ENCODE measurements around the gene JAM3.

DNA sequence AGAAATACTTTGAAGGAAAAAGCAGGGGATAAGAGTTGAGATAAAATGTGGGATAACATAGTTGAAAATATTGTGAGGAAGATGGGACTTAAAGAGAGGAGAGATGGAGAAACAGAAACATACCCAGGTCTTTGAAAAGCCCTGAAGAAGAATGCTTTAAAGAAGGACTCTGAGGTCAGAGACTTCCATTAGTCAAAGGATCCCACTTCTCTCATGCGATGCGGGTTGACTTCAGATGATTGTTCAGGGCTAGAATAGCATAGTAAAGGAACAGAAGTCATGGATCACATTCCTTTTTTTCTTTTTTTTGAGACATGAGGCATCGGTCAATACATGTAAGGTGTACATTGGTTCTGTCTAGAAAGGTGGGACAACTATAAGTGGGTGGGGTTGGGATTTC is 3.5 kb upstream of the JAM3 start:
- TF ChIP-seq, protein P1, sequence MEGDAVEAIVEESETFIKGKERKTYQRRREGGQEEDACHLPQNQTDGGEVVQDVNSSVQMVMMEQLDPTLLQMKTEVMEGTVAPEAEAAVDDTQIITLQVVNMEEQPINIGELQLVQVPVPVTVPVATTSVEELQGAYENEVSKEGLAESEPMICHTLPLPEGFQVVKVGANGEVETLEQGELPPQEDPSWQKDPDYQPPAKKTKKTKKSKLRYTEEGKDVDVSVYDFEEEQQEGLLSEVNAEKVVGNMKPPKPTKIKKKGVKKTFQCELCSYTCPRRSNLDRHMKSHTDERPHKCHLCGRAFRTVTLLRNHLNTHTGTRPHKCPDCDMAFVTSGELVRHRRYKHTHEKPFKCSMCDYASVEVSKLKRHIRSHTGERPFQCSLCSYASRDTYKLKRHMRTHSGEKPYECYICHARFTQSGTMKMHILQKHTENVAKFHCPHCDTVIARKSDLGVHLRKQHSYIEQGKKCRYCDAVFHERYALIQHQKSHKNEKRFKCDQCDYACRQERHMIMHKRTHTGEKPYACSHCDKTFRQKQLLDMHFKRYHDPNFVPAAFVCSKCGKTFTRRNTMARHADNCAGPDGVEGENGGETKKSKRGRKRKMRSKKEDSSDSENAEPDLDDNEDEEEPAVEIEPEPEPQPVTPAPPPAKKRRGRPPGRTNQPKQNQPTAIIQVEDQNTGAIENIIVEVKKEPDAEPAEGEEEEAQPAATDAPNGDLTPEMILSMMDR (conservative IDR thresholded peaks at IDR 0.05) = no peak
- no peak for TF ChIP-seq EZH2 (IDR thresholded peaks at IDR 0.05; ENCODE audit: low read depth)
